ENCODE results near the gene TBC1D22A.

DNA sequence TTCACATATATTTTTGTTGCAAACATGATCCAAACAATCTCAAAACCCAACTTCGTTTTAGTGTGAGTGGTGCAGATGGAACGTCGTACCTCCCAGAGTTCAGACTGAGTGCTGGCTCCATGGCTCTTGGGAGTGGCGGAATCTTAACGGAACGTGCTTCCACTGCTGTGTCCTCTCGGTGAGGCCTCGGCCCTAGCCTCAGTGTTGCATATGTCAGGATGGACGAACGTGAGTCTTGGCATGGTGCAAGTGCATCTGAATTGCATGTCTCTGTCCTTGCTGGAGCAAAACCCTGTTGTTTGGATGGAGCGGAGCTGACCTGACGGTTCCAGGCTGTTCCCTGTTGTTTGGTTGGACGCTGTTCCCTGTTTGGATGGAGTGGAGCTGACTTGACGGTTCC is 306.8 kb downstream of the TBC1D22A start:
- TF ChIP-seq, protein P1, sequence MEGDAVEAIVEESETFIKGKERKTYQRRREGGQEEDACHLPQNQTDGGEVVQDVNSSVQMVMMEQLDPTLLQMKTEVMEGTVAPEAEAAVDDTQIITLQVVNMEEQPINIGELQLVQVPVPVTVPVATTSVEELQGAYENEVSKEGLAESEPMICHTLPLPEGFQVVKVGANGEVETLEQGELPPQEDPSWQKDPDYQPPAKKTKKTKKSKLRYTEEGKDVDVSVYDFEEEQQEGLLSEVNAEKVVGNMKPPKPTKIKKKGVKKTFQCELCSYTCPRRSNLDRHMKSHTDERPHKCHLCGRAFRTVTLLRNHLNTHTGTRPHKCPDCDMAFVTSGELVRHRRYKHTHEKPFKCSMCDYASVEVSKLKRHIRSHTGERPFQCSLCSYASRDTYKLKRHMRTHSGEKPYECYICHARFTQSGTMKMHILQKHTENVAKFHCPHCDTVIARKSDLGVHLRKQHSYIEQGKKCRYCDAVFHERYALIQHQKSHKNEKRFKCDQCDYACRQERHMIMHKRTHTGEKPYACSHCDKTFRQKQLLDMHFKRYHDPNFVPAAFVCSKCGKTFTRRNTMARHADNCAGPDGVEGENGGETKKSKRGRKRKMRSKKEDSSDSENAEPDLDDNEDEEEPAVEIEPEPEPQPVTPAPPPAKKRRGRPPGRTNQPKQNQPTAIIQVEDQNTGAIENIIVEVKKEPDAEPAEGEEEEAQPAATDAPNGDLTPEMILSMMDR (IDR thresholded peaks at IDR 0.05; ENCODE audit: low read length): no peak
- TF ChIP-seq EZH2 (IDR thresholded peaks at IDR 0.05; ENCODE audit: borderline replicate concordance, low read length): no peak
